C4-2B (cell line): Measurements from ENCODE around the gene ADAMTS13.

Experiments
- H3K27ac ChIP-seq: fragments of 450-650 bp; 2 replicates; pipeline ENCODE4 v1.5.1; 2017
- CTCF ChIP-seq: fragments of 450-650 bp; conservative IDR thresholded peaks from 2 replicates; pipeline ENCODE4 v1.5.1; 2017; ENCODE audit warnings: mild to moderate bottlenecking
- ZFX ChIP-seq: fragments of 450-650 bp; IDR thresholded peaks from 2 replicates; pipeline ENCODE4 v1.6.1; 2017

ADAMTS13 gene

GRCh38 chr9:133394687-133395271 lies 27.4 kb upstream of the ADAMTS13 start:
- H3K27ac ChIP-seq, result no peak overlapping the region

GRCh38 chr9:133396952-133397351 lies 25.2 kb upstream of the ADAMTS13 start:
- TF ChIP-seq ZFX (no peak), CTCF (no peak; the same call in 1 of the 2 replicates)
- no peak overlapping the region for H3K27ac ChIP-seq

More at GRCh38 chr9:133394687-133395271, 27.4 kb upstream of the ADAMTS13 start:
- TF ChIP-seq CTCF (no peak), ZFX (no peak)

GRCh38 chr9:133397370-133397769 lies 24.8 kb upstream of the ADAMTS13 start:
- TF ChIP-seq CTCF, result no peak
- no peak for TF ChIP-seq ZFX
- H3K27ac ChIP-seq, result no peak overlapping the region

GRCh38 chr9:133397895-133398294 lies 24.3 kb upstream of the ADAMTS13 start:
- no peak for TF ChIP-seq ZFX
- no peak for TF ChIP-seq CTCF
- no peak overlapping the region for H3K27ac ChIP-seq

- no peak for TF ChIP-seq CTCF
- TF ChIP-seq ZFX, result no peak
- no peak overlapping the region for H3K27ac ChIP-seq
Measured at GRCh38 chr9:133400292-133400691, 21.9 kb upstream of the ADAMTS13 start.

- H3K27ac ChIP-seq, result no peak overlapping the region
- TF ChIP-seq ZFX, result no peak
- no peak for TF ChIP-seq CTCF
Measured at GRCh38 chr9:133401588-133401987, 20.6 kb upstream of the ADAMTS13 start.

- TF ChIP-seq CTCF, result no peak
- TF ChIP-seq ZFX, result no peak
Measured at GRCh38 chr9:133402689-133403088, 19.5 kb upstream of the ADAMTS13 start.

More at GRCh38 chr9:133402689-133403088, 19.5 kb upstream of the ADAMTS13 start:
- no peak overlapping the region for H3K27ac ChIP-seq
